Hepatocyte (in vitro differentiated cells): Measurements from ENCODE around the gene NFAT5.

Experiments
- CTCF ChIP-seq: fragments of 200-600 bp; sonication (generic); IDR thresholded peaks from 2 replicates; pipeline ENCODE4 v1.5.1; 2016; ENCODE audit warnings: antibody characterized with exemption, mild to moderate bottlenecking; ENCODE audit not compliant: poor library complexity
- EZH2phosphoT487 ChIP-seq: fragments of 200-600 bp; sonication (generic); IDR thresholded peaks from one replicate; pipeline ENCODE4 v1.6.1; 2018; ENCODE audit warnings: antibody characterized with exemption, mild to moderate bottlenecking, low read depth, moderate library complexity; ENCODE audit not compliant: unreplicated experiment, severe bottlenecking

DNA sequence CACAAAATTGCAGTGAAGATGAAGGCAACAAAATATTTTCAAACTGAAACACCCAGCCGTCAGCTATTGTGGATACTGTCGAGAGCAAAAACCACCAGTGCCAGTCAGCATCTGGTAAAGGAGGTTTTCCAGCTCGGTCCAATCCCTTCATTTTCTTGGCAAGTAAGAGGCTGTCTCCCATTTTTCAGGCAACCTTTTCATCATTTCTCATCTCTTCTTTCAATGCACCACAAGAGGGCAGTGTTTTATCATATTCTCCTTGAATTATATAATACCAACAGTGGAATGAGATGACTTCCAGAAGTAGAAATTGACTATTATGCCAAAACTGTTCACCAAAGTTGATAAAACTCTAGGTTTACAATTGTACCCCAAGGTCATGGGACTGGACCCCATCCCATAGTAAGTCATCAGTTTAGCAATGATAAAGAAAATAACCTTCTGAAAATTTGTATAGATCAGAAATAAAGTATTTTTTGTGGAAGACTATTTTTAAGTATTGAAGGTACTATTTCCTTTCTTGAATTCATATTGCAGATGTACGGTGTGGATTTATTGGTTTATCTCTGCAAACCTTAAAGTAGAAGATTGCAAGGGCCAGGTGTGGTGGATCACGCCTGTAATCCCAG, 143.8 kb downstream of the NFAT5 start:
- peak; percentile 73 for TF ChIP-seq CTCF
- TF ChIP-seq EZH2phosphoT487, result no peak
